C4-2B (cell line): ENCODE measurements around the gene ENO2.

Experiments
- H3K27ac ChIP-seq: fragments of 450-650 bp; 2 replicates; pipeline ENCODE4 v1.5.1; 2017
- CTCF ChIP-seq: fragments of 450-650 bp; conservative IDR thresholded peaks from 2 replicates; pipeline ENCODE4 v1.5.1; 2017; ENCODE audit warnings: mild to moderate bottlenecking
- ZFX ChIP-seq: fragments of 450-650 bp; IDR thresholded peaks from 2 replicates; pipeline ENCODE4 v1.6.1; 2017

ENO2 gene

GRCh38 chr12:6966351-6966750, 52.0 kb downstream of the ENO2 start:
- peak overlapping the region; percentile 96; the same call in 1 of the 2 replicates for H3K27ac ChIP-seq
- TF ChIP-seq CTCF: no peak
- TF ChIP-seq ZFX: no peak

GRCh38 chr12:6967651-6968100, 53.3 kb downstream of the ENO2 start:
- TF ChIP-seq ZFX (no peak), CTCF (no peak)
- H3K27ac ChIP-seq: peak overlapping the region; percentile 96

GRCh38 chr12:6968426-6968825, 54.0 kb downstream of the ENO2 start:
- TF ChIP-seq ZFX (no peak), CTCF (no peak)

GRCh38 chr12:6970096-6970527, 55.7 kb downstream of the ENO2 start:
- TF ChIP-seq CTCF (no peak), ZFX (peak; percentile 93)
- H3K27ac ChIP-seq: peak overlapping the region; percentile 96

More at GRCh38 chr12:6968426-6968825, 54.0 kb downstream of the ENO2 start:
- H3K27ac ChIP-seq: peak overlapping the region; percentile 96
